Measurements from ENCODE around the gene TTLL10. TPM values are rescaled to one million over a fixed set of nuclear protein-coding genes. Genes with fewer than 3 reads are reported as not detected.

Gene TTLL10
- total RNA-seq, 1 experiment from 2014 or later = 0.68 TPM

GRCh38 chr1:1157033-1157365 is 16.7 kb upstream of the TTLL10 start:
- H3K4me3 Mint-ChIP-seq = peak overlapping the region; percentile 22 to 53; a peak in 4 of 5 replicates
- no peak overlapping the region for H3K4me2 ChIP-seq (ENCODE audit: insufficient read depth, insufficient read length, low read length)

More at GRCh38 chr1:1157033-1157365, 16.7 kb upstream of the TTLL10 start:
- H3K9ac ChIP-seq (ENCODE audit: extremely low read depth, insufficient read length, low read length) = no peak overlapping the region
- no peaks in the 10 kb centered on the region for H3K4me1 ChIP-seq (ENCODE audit: insufficient read depth, low read length)
- no peak overlapping the region for H3K56ac ChIP-seq (ENCODE audit: insufficient read length, low read depth, low read length)
- Mint-ChIP-seq H3K9me3 (peaks cover 29 to 36% of the 10 kb centered on the region in 2 experiments), H3K27ac (no peak overlapping the region; a peak in 1 of 7 replicates), H3K4me1 (peaks cover 0 to 10% of the 10 kb centered on the region in 2 experiments; a peak in 3 of 4 replicates), H3K27me3 (ENCODE audit: low read depth) (peaks cover 39% of the 10 kb centered on the region), H3K36me3 (ENCODE audit: insufficient read depth in 1 of 3, low read depth in 3 of 3) (peaks cover 6 to 20% (median 17%) of the 10 kb centered on the region in 3 experiments; a peak in 6 of 7 replicates)
- no peak overlapping the region for H3K23ac ChIP-seq (ENCODE audit: insufficient read length, low read depth, low read length)
- no peak overlapping the region for H2BK5ac ChIP-seq (ENCODE audit: insufficient read length, low read length)
- no peak for DNase-seq
- no peak overlapping the region for H2AFZ ChIP-seq (ENCODE audit: low read length)
- H3K23me2 ChIP-seq (ENCODE audit: insufficient read length, low read depth, low read length, poor library complexity, severe bottlenecking) = peaks cover 5% of the 10 kb centered on the region
- H2AK5ac ChIP-seq (ENCODE audit: insufficient read length, low read length) = no peak overlapping the region
- no peak overlapping the region for H4K5ac ChIP-seq (ENCODE audit: insufficient read length, low read depth, low read length)
- H3K4ac ChIP-seq (ENCODE audit: low read depth, low read length) = no peak overlapping the region
- no peak overlapping the region for H2BK15ac ChIP-seq (ENCODE audit: low read depth, low read length)
- H4K91ac ChIP-seq (ENCODE audit: insufficient read length, low read depth, low read length) = no peak overlapping the region
- no peak overlapping the region for H4K8ac ChIP-seq (replicated peaks; ENCODE audit: insufficient read length, low read depth, low read length)
- H3K27me3 ChIP-seq (ENCODE audit: insufficient read depth, low read length) = no peaks in the 10 kb centered on the region
- H2BK120ac ChIP-seq (ENCODE audit: low read depth, low read length, poor library complexity, severe bottlenecking) = no peak overlapping the region
- H3K79me2 ChIP-seq (ENCODE audit: insufficient read depth, low read length) = no peaks in the 10 kb centered on the region
- H3K27ac ChIP-seq (ENCODE audit: insufficient read length, low read depth, low read length) = no peak overlapping the region
- no peak overlapping the region for H2BK20ac ChIP-seq (ENCODE audit: low read depth, low read length, poor library complexity, severe bottlenecking)
- H2BK12ac ChIP-seq (ENCODE audit: insufficient read length, low read depth, low read length) = no peak overlapping the region
- H3K9me3 ChIP-seq (ENCODE audit: control insufficient read depth, low read depth, low read length) = no peaks in the 10 kb centered on the region
- no peaks in the 10 kb centered on the region for H4K20me1 ChIP-seq (ENCODE audit: control insufficient read depth, insufficient read depth, insufficient read length)
- H3T11ph ChIP-seq (ENCODE audit: low read length) = no peak overlapping the region
- no peak for TF ChIP-seq CTCF (conservative IDR thresholded peaks at IDR 0.05)
- no CpG with 5 or more reads among the region's 9 CpGs for WGBS (ENCODE audit: extremely low coverage, insufficient read length, low lambda C conversion rate)
- H3K79me1 ChIP-seq (ENCODE audit: insufficient read depth, low read depth, low read length, poor library complexity, severe bottlenecking) = no peaks in the 10 kb centered on the region
- H3K14ac ChIP-seq (ENCODE audit: insufficient read depth, low read length) = no peak overlapping the region; the same call in 1 of the 2 replicates
- no peak overlapping the region for H3K18ac ChIP-seq (ENCODE audit: insufficient read length, low read depth, low read length)

Data from H9 (cell line).